ENCODE measurements around the gene NYAP2. TPM values are rescaled to one million over a fixed set of nuclear protein-coding genes. Genes with fewer than 3 reads are reported as not detected.

The NYAP2 gene
- total RNA-seq, 2 donors from 2014 or later: 0.12 TPM; not detected in 1

DNA sequence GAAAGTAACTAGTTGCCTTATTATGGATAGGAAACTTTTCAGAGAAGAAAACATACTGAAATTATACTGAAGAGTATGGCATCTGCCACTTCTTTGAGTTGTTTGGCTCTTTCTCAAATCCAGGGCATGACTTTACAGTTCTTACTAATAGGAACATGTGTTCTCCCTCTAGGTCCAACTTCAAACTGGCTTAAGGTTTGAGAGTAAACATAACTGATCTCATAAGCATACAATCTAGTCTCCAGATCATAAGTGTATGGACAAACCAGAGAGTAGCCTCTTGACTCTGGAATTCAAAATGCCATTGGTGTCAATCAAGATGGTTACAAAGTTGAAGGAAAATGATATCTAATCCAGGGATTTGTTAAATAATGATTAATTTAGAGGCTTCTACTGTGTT lies 101.5 kb downstream of the NYAP2 start:
- Mint-ChIP-seq H3K4me3 (no peak overlapping the region), H3K4me1 (no peaks in the 10 kb centered on the region)
- no peak for ATAC-seq

DNA sequence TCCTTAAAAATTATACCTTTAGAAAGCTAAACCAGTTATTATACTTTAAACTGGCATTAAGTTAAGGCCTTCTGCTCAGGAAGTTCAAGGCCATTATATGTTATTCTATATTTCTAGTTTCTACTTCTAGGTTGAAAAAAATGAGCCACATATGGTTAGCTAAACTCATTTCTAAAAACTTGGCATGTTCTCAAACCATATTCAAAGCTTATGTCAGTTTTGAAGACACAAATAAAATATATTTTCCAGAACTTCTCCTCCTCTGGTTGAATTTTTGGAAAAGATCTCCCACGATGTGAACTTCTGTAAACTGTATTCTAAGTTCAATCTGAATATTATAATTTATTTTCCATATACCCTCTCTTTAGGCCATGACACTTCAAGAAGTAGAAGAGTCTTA lies 103.5 kb downstream of the NYAP2 start:
- ATAC-seq (no peak), DNase-seq (no peak)
- no peak overlapping the region for H3K27ac Mint-ChIP-seq
- H3K4me3 Mint-ChIP-seq: no peak overlapping the region
- H3K4me1 Mint-ChIP-seq: no peaks in the 10 kb centered on the region
- H3K27me3 Mint-ChIP-seq: peaks cover 25% of the 10 kb centered on the region
- H3K36me3 Mint-ChIP-seq (ENCODE audit: low read depth): no peaks in the 10 kb centered on the region
- H3K9me3 ChIP-seq (ENCODE audit: control insufficient read depth, low read length, poor library complexity, severe bottlenecking): no peaks in the 10 kb centered on the region

More for the DNA sequence above, 101.5 kb downstream of the NYAP2 start:
- H3K9me3 ChIP-seq (ENCODE audit: control insufficient read depth, low read length, poor library complexity, severe bottlenecking): no peaks in the 10 kb centered on the region
- H3K27me3 Mint-ChIP-seq: peaks cover 24% of the 10 kb centered on the region
- H3K27ac Mint-ChIP-seq: no peak overlapping the region
- H3K36me3 Mint-ChIP-seq (ENCODE audit: low read depth): no peaks in the 10 kb centered on the region
- no peak for DNase-seq

DNA sequence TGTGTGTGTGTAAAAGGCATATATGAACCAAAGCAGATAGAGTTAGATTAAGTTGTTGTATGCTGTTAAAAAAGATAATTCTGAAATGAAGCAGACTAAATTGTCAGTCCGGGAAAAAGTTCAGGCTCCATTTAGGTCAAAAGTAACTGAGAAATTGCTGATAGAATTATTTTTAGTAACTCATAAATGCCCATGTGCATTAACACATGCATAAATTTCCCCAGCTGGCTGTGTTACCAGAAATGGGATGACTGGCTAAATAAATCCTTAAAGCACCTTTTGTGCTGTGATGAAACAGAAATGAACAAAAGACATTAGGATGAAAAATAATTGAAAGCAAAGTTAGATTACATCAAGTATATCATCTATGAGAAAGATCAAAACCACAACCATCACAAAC lies 111.3 kb downstream of the NYAP2 start:
- Mint-ChIP-seq H3K27ac (no peak overlapping the region), H3K36me3 (ENCODE audit: low read depth) (no peaks in the 10 kb centered on the region), H3K27me3 (peaks cover 10% of the 10 kb centered on the region), H3K4me1 (peaks cover 5% of the 10 kb centered on the region), H3K4me3 (no peak overlapping the region)
- no peaks in the 10 kb centered on the region for H3K9me3 ChIP-seq (ENCODE audit: control insufficient read depth, low read length, poor library complexity, severe bottlenecking)
- DNase-seq (no peak), ATAC-seq (no peak)

DNA sequence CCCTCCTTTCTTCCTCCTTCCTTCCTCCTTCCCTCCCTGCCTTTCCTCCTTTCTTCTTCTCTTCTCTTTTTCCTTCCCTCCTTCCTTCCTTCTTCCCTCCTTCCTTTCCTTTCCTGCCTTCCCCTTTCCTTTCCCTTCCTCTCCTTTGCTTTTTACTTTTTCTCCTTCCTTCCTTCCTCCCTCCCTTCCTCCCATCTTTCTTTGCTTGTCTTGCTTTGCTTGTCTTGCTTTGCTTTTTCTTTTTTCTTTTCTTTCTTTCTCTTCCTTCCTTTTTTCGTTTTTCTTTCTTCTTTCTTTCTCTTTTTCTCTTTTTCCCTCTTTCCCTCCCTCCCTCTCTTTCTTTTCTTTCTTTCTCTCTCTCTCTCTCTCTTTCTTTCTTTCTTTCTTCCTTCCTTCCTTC lies 113.0 kb downstream of the NYAP2 start:
- DNase-seq: no peak

DNA sequence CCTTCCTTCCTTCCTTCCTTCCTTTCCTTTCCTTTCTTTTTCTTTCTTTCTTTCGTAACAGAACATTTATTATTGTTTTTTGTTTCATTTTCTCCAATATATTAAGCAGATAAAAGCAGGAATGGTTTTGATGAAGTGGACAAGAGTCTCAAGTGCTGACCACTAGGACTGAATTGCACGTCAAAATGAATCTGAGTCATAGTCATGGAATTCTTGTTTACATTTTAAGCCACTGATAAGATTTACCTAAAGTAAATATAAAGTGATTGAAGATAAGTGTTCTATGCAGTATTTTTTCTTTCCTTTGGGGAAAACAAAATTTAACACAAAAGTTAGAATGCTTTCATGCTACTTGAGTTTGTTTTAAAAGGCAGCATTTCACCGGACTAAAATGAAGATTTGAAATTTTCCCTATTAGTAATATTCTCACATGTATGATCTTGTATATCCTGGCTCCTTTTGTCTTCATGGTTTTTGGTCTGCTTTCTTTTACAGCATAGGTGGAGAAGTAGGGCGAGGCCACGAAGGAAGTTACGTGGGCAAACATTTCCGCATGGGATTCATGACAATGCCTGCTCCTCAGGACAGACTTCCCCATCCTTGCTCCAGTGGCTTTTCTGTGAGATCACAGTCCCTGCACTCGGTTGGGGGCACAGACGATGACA lies 113.5 kb downstream of the NYAP2 start:
- H3K4me1 Mint-ChIP-seq: peaks cover 5% of the 10 kb centered on the region
- DNase-seq (no peak), ATAC-seq (no peak)
- H3K27ac Mint-ChIP-seq: no peak overlapping the region
- peaks cover 6% of the 10 kb centered on the region for H3K27me3 Mint-ChIP-seq
- H3K36me3 Mint-ChIP-seq (ENCODE audit: low read depth): no peaks in the 10 kb centered on the region
- H3K9me3 ChIP-seq (ENCODE audit: control insufficient read depth, low read length, poor library complexity, severe bottlenecking): no peaks in the 10 kb centered on the region
- no peak overlapping the region for H3K4me3 Mint-ChIP-seq

More for the DNA sequence above, 113.0 kb downstream of the NYAP2 start:
- no peak for ATAC-seq
- Mint-ChIP-seq H3K4me3 (no peak overlapping the region), H3K4me1 (peaks cover 5% of the 10 kb centered on the region), H3K27me3 (peaks cover 6% of the 10 kb centered on the region), H3K36me3 (ENCODE audit: low read depth) (no peaks in the 10 kb centered on the region), H3K27ac (no peak overlapping the region)
- no peaks in the 10 kb centered on the region for H3K9me3 ChIP-seq (ENCODE audit: control insufficient read depth, low read length, poor library complexity, severe bottlenecking)

DNA sequence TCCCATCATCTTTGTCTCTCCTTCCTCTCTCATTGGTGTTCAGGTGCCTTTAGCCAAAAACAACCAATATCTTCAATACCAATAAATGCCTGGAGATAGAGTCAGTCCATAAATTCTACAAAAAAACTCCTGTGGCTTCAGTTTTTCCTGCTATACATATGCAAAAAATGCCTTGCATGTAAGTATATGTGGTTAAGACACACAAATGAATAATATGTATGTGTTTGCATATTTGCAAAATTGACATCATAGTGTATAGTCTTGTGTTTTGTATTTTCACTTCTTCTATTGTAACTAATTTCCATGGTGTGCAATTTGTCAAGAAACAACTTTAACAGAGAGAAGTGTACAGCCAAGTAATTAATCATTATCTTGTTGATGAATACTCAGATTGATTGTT lies 115.5 kb downstream of the NYAP2 start:
- H3K27ac Mint-ChIP-seq: no peak overlapping the region
- DNase-seq (no peak), ATAC-seq (no peak)
- H3K9me3 ChIP-seq (ENCODE audit: control insufficient read depth, low read length, poor library complexity, severe bottlenecking): no peaks in the 10 kb centered on the region
- no peaks in the 10 kb centered on the region for H3K27me3 Mint-ChIP-seq
- peaks cover 5% of the 10 kb centered on the region for H3K4me1 Mint-ChIP-seq
- no peaks in the 10 kb centered on the region for H3K36me3 Mint-ChIP-seq (ENCODE audit: low read depth)
- H3K4me3 Mint-ChIP-seq: no peak overlapping the region

DNA sequence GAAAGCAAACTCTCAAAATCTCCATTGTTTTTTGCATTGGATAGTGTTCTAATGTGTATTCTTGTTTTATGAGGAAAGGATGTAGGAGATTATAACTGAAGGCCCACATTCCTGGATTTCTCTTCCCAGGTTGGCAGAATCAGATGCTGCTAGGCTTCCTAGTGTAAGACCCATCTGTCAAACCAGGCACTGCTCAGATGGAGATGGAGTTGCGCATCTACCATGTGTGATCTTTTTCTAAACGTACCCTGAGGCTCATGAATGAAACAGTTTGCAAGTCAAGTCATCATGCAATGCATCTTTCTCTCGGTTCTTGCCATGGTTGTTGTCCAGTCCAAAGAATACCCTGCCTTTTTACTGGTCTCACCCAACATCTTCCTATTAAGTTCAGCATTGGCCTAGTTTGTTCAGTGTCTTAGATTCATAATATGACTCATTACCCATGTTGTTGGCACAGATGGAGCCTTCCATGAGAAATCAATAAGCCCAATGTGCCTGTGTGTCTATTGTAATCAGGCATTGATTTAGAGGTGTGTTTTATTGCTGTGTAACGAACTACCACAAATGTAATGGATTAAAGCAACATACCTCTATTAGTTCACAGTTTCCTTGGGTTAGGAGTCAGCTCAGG lies 127.4 kb downstream of the NYAP2 start:
- no peaks in the 10 kb centered on the region for H3K9me3 ChIP-seq (ENCODE audit: control insufficient read depth, low read length, poor library complexity, severe bottlenecking)
- ATAC-seq: no peak

DNA sequence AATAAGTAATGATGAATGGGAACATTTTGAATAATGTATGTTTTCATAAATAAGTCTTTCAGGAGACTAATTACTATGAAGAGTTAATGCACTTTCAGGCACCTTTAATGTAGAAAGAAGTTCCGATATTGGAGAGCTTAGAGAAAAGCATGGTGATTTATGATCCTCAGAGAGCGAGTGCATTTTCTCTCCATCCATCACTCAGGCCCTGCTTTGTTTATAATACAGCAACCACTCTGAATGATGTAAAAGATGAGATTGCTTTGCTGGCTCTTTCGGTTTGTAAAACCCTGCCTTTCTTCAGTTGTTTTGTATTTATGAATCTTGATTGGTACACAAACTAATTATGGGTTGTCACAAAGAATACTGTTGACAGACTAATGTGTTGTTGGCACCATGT lies 132.0 kb downstream of the NYAP2 start:
- DNase-seq (no peak), ATAC-seq (no peak)
- H3K4me1 Mint-ChIP-seq: no peaks in the 10 kb centered on the region
- no peaks in the 10 kb centered on the region for H3K9me3 ChIP-seq (ENCODE audit: control insufficient read depth, low read length, poor library complexity, severe bottlenecking)
- H3K36me3 Mint-ChIP-seq (ENCODE audit: low read depth): no peaks in the 10 kb centered on the region
- H3K27ac Mint-ChIP-seq: no peak overlapping the region
- no peak overlapping the region for H3K4me3 Mint-ChIP-seq
- peaks cover 20% of the 10 kb centered on the region for H3K27me3 Mint-ChIP-seq

More for the DNA sequence above, 127.4 kb downstream of the NYAP2 start:
- no peak for DNase-seq
- Mint-ChIP-seq H3K27ac (no peak overlapping the region), H3K4me1 (no peaks in the 10 kb centered on the region), H3K27me3 (peaks cover 24% of the 10 kb centered on the region), H3K36me3 (ENCODE audit: low read depth) (no peaks in the 10 kb centered on the region), H3K4me3 (no peak overlapping the region)

DNA sequence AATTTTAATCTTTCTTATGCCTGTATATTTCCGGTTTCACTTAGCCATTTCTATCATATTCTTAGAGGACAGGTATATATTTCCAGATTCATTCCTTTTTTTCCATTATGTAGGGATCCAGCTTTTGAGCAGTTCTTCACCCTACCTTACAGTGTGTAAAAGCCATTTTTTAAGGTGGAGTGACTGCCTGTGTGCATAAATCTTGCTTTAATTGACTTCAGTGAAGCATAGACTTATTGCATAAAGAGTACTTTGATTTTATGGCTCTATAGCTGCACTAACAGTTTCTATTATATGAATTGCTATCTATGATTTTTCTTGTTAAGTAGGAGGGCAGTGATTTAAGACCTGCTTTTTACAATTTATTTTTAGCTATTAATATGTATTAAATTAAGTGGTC lies 132.6 kb downstream of the NYAP2 start:
- Mint-ChIP-seq H3K27me3 (peaks cover 20% of the 10 kb centered on the region), H3K4me3 (no peak overlapping the region), H3K27ac (no peak overlapping the region), H3K4me1 (no peaks in the 10 kb centered on the region), H3K36me3 (ENCODE audit: low read depth) (no peaks in the 10 kb centered on the region)
- no peaks in the 10 kb centered on the region for H3K9me3 ChIP-seq (ENCODE audit: control insufficient read depth, low read length, poor library complexity, severe bottlenecking)
- DNase-seq: no peak
- ATAC-seq: no peak

DNA sequence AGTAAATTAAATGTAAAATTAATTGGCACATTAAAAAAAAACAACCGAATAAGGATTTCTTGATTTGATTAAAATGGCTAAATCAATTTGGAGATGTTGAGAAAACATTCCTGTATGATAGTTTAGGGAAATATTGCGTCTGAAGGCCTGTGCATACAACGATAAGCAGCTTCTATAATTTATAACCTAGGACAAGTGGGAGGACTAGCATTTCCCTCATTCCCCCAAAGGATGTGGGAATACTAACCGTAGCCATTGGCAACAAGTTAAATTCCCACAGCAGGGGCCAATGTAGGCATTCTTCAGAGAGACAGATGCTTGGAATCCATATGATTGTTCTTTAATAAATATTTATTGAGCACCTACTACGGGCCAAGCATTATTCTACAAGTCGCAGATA lies 134.5 kb downstream of the NYAP2 start:
- Mint-ChIP-seq H3K27me3 (peaks cover 20% of the 10 kb centered on the region), H3K27ac (no peak overlapping the region), H3K4me1 (no peaks in the 10 kb centered on the region), H3K4me3 (no peak overlapping the region), H3K36me3 (ENCODE audit: low read depth) (no peaks in the 10 kb centered on the region)
- ATAC-seq (no peak), DNase-seq (no peak)
- H3K9me3 ChIP-seq (ENCODE audit: control insufficient read depth, low read length, poor library complexity, severe bottlenecking): no peaks in the 10 kb centered on the region

DNA sequence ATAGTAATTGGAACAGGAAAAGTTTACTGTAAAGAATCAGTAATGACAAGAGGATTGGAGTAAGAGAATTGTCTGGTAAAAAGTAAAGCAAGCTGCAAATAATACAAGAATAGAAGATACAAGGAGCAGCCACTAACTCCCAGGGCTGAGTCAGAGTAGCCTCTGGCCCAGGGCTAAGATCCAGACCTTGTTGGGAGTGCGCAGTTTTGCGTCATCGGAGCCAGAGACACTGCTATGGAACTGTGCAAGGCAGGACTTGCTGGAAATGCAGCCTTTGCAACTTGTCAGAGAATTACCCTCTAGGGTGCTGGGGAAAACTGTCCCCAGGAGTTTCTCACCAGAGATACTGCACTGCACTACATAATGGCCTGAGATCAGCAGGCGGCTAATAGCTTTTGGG lies 135.2 kb downstream of the NYAP2 start:
- peaks cover 20% of the 10 kb centered on the region for H3K27me3 Mint-ChIP-seq
- no peaks in the 10 kb centered on the region for H3K9me3 ChIP-seq (ENCODE audit: control insufficient read depth, low read length, poor library complexity, severe bottlenecking)
- H3K27ac Mint-ChIP-seq: no peak overlapping the region
- no peak for DNase-seq
- no peak overlapping the region for H3K4me3 Mint-ChIP-seq
- ATAC-seq: no peak
- H3K36me3 Mint-ChIP-seq (ENCODE audit: low read depth): no peaks in the 10 kb centered on the region
- no peaks in the 10 kb centered on the region for H3K4me1 Mint-ChIP-seq

DNA sequence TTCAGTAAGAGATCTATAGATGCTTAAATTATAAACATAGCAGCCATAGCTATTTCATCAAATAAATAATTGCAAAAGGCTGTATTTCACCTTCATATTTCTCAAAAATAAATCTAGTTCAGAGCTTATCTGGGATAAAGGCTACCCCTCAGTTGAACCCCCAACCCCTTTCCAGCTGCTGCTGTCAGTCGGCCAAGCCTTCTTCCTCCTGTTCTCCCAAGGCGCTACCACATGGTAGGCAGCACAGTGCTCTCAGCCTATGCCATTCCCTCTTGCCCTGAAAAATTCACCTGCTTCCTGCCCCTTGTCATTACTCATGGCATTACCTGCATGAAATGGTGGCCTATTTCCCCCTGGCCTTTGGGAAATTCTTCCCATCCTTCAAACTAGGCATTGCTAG lies 136.5 kb downstream of the NYAP2 start:
- no peaks in the 10 kb centered on the region for H3K9me3 ChIP-seq (ENCODE audit: control insufficient read depth, low read length, poor library complexity, severe bottlenecking)
- Mint-ChIP-seq H3K27me3 (peaks cover 11% of the 10 kb centered on the region), H3K4me1 (no peaks in the 10 kb centered on the region), H3K36me3 (ENCODE audit: low read depth) (no peaks in the 10 kb centered on the region), H3K27ac (no peak overlapping the region), H3K4me3 (no peak overlapping the region)
- DNase-seq (no peak), ATAC-seq (no peak)

DNA sequence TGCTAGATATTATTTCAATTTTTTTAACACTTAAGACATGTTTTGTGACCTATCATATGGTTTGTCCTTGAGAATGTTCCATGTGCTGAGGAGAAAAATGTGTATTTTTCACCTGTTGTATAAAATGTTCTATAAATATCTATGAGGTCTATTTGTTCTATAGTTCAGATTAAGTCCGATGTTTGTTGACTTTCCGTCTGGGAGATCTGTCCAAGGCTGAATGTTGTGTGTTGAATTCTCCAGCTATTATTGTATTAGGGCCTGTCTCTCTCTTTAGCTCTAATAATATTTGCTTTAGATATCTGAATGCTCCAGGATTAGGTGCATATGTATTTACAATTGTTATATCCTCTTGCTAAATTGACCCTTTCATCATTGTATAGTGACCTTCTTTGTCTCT lies 144.1 kb downstream of the NYAP2 start:
- H3K4me1 Mint-ChIP-seq: no peaks in the 10 kb centered on the region
- no peak for ATAC-seq
- no peak overlapping the region for H3K27ac Mint-ChIP-seq

DNA sequence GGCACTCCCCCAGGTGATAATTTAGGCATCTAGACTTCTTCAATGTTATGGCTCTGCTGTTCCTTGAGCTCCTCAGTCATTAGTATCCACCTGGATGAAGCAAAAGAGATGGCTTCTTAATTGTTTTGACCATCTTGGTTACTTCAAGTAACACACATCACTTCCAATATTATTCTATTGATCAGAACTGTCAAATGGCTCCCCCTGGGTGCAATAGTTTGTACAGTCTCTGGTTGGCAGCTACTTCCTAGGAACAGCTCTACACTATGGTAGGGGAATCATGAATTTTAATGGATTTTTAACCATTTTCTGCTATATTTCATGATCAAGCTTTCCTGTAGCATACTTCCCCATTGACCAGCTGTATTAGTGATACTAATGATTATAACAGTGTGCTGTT lies 157.0 kb downstream of the NYAP2 start:
- H3K4me1 Mint-ChIP-seq: no peaks in the 10 kb centered on the region

More for the DNA sequence above, 144.1 kb downstream of the NYAP2 start:
- Mint-ChIP-seq H3K27me3 (peaks cover 8% of the 10 kb centered on the region), H3K36me3 (ENCODE audit: low read depth) (no peaks in the 10 kb centered on the region), H3K4me3 (no peak overlapping the region)
- no peaks in the 10 kb centered on the region for H3K9me3 ChIP-seq (ENCODE audit: control insufficient read depth, low read length, poor library complexity, severe bottlenecking)
- no peak for DNase-seq

More for the DNA sequence above, 157.0 kb downstream of the NYAP2 start:
- DNase-seq (no peak), ATAC-seq (no peak)
- no peak overlapping the region for H3K4me3 Mint-ChIP-seq
- H3K27me3 Mint-ChIP-seq: peaks cover 41% of the 10 kb centered on the region
- peaks cover 2% of the 10 kb centered on the region for H3K36me3 Mint-ChIP-seq (ENCODE audit: low read depth)
- no peak overlapping the region for H3K27ac Mint-ChIP-seq
- H3K9me3 ChIP-seq (ENCODE audit: control insufficient read depth, low read length, poor library complexity, severe bottlenecking): no peaks in the 10 kb centered on the region
